Muscle of arm (tissue), 12 donors: Measurements from ENCODE around the gene IZUMO4. TPM values are rescaled to one million over a fixed set of nuclear protein-coding genes. Genes with fewer than 3 reads are reported as not detected.

Experiments
- DNase-seq: peaks from one replicate; pipeline ENCODE4 v3.0.0-alpha.2; 2013
- polyA plus RNA-seq, 12 donors: library from polyadenylated mRNA; unstranded; fragments of 120-200 nt; gene quantifications; one replicate each; pipeline ENCODE4 v1.2.1, GENCODE V29; 2013; ENCODE audit not compliant: insufficient read length in 12 of 12

IZUMO4 gene
- polyA plus RNA-seq, 12 donors, result 0.97 to 3.8 (median 2.0) TPM; not detected in 2

DNA sequence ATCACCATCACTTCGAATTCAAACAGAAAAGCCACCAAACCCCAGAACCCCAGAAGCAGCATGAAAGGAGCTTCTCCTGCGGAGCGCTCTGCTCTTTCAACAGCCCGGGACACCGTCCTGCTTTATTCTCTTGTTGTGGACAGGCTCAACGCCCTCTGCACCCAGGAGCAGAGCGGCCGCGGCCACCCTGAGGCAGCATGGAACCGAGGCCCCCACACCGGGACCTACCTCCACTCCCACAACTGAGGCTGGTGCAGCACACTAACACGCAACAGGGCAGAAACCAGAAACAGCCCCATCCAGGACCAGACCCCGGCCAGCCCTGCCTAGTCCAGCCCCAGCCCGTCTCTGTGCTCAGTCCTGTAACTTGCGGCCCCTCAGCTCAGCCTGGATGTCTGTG, 47.5 kb downstream of the IZUMO4 start:
- DNase-seq, result no peak

DNA sequence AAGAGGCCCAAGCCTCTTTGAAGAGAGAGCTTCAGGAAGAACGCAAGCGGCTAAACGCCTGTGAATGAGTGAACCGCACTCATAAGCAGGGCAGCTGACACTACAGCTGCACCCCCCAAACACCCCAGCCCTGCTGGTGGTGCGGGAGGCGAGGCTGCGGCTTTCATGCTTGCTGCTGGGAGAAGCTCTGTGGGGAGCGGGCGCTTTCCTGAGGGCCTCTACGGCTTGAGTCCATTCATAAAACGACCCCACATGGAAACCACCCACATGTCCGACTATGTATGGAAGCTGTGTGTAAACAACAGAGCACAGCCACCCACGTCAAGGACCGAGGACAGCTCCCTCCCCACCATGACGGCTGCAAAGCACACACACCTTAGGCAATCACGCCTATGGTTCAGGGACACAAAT, 49.1 kb downstream of the IZUMO4 start:
- DNase-seq, result no peak

DNA sequence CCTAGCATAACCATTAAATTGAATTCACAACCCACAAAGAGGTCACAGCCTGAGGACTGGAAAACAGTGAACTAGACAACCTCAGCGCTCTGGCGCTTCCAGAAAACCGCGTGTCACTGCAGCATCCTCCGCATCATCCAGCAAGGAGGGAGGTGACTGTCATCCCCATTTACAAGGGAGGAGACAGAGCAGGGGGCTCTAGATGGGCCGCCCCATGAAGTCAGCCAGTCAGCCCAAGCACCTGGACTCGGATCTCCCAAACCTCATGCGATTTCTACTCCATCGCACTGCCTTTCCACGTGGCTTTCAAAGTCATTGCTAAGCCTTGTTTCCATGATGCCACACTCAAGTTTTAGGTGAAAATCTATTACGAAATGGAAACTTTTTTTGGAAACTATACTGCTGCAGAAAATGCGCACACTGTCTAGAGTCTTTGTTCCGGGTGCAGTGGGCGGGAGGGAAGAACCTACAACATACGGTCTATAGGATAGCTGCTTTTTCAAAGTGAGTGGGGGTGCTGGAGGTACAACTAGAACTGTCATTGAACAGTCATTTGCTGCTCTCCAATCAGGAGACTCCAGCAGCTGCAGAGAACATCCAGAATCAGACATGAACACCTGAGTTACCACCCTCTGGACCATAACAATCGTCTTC, 51.9 kb downstream of the IZUMO4 start:
- DNase-seq, result no peak

Other genes starting within 250 kb of the IZUMO4 start
- 10 to 100 TPM in 11 of 12 donors, not detected in 1; 14.7 to 39.3 (median 17.3) TPM for gene REXO1, start 248.4 kb upstream of the IZUMO4 start, polyA plus RNA-seq
- 10 to 100 TPM in 3 of 12 donors, 1 to 10 TPM in 8, not detected in 1; 6.1 to 16.4 (median 8.1) TPM for gene KLF16, start 233.3 kb upstream of the IZUMO4 start, polyA plus RNA-seq
- gene ABHD17A, start 211.4 kb upstream of the IZUMO4 start, polyA plus RNA-seq, result 10 to 100 TPM in 11 of 12 donors, not detected in 1; 35.7 to 74.2 (median 41.6) TPM
- 1 to 10 TPM in 8 of 12 donors, under 1 TPM in 2, not detected in 2; 0.70 to 2.9 (median 1.2) TPM for gene ADAT3, start 191.5 kb upstream of the IZUMO4 start, polyA plus RNA-seq
- 10 to 100 TPM in 11 of 12 donors, not detected in 1; 18.3 to 42.5 (median 25.1) TPM for gene SCAMP4, start 191.5 kb upstream of the IZUMO4 start, polyA plus RNA-seq
- 100 to 1,000 TPM in 1 of 12 donors, 10 to 100 TPM in 10, not detected in 1; 25.3 to 114 (median 36.0) TPM for gene CSNK1G2, start 155.7 kb upstream of the IZUMO4 start, polyA plus RNA-seq
- 10 to 100 TPM in 11 of 12 donors, not detected in 1; 51.2 to 83.3 (median 59.4) TPM for gene BTBD2, start 81.2 kb upstream of the IZUMO4 start, polyA plus RNA-seq
- gene MKNK2, start 45.7 kb upstream of the IZUMO4 start, polyA plus RNA-seq, result 100 to 1,000 TPM in 3 of 12 donors, 10 to 100 TPM in 9; 51.7 to 925 (median 82.0) TPM
- gene MOB3A, start 589 bp upstream of the IZUMO4 start, polyA plus RNA-seq, result 10 to 100 TPM in 11 of 12 donors, not detected in 1; 14.5 to 28.4 (median 15.8) TPM
- gene AP3D1, start 54.7 kb downstream of the IZUMO4 start, polyA plus RNA-seq, result 10 to 100 TPM in 11 of 12 donors, not detected in 1; 32.3 to 77.2 (median 59.1) TPM
- 10 to 100 TPM in 11 of 12 donors, not detected in 1; 17.0 to 30.7 (median 21.3) TPM for gene DOT1L, start 67.0 kb downstream of the IZUMO4 start, polyA plus RNA-seq
- 100 to 1,000 TPM in 1 of 12 donors, 10 to 100 TPM in 10, not detected in 1; 41.5 to 161 (median 54.8) TPM for gene PLEKHJ1, start 139.4 kb downstream of the IZUMO4 start, polyA plus RNA-seq
- 10 to 100 TPM in 11 of 12 donors, not detected in 1; 43.8 to 91.0 (median 53.3) TPM for gene SF3A2, start 139.9 kb downstream of the IZUMO4 start, polyA plus RNA-seq
- 1 to 10 TPM in 10 of 12 donors, under 1 TPM in 1, not detected in 1; 0.28 to 7.8 (median 4.2) TPM for gene AMH, start 152.4 kb downstream of the IZUMO4 start, polyA plus RNA-seq
- gene JSRP1, start 159.5 kb downstream of the IZUMO4 start, polyA plus RNA-seq, result 100 to 1,000 TPM in 1 of 12 donors, 10 to 100 TPM in 10, not detected in 1; 28.5 to 107 (median 53.7) TPM
- gene PEAK3, start 185.3 kb downstream of the IZUMO4 start, polyA plus RNA-seq, result under 1 TPM in 7 of 12 donors, not detected in 5; 0.05 to 0.16 (median 0.09) TPM
- under 1 TPM in 5 of 12 donors, not detected in 7; 0.08 to 0.32 (median 0.11) TPM for gene LINGO3, start 211.2 kb downstream of the IZUMO4 start, polyA plus RNA-seq
- gene LSM7, start 231.7 kb downstream of the IZUMO4 start, polyA plus RNA-seq, result 10 to 100 TPM in 11 of 12 donors, not detected in 1; 51.9 to 73.7 (median 62.8) TPM
- 10 to 100 TPM in 11 of 12 donors, not detected in 1; 23.0 to 83.0 (median 35.4) TPM for gene SPPL2B, start 231.8 kb downstream of the IZUMO4 start, polyA plus RNA-seq